NK-92 (cell line): ENCODE data around the gene ASMTL.

Source experiments
- DNase-seq: peaks from one replicate; lab custom pipeline; 2025; ENCODE audit not compliant: unreplicated experiment; lab: John Stamatoyannopoulos, UW

ASMTL gene

DNA sequence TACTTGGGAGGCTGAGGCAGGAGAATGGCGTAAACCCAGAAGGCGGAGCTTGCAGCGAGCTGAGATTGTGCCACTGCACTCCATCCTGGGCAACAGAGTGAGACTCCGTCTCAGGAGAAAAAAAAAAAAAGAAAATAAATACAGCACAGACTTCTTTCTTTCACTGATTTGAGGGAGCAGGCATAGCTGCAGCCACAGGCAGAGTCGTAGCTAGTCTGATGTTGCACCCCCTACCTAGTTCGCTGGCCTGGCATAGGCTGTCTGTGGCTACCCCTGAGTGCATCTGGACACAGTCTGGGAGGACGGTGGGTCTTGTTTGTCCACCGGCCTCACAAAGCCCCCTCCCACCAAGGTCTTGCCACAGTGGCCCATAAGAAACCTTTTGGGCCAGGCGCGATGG lies 94.7 kb downstream of the ASMTL start:
- no peak for DNase-seq

DNA sequence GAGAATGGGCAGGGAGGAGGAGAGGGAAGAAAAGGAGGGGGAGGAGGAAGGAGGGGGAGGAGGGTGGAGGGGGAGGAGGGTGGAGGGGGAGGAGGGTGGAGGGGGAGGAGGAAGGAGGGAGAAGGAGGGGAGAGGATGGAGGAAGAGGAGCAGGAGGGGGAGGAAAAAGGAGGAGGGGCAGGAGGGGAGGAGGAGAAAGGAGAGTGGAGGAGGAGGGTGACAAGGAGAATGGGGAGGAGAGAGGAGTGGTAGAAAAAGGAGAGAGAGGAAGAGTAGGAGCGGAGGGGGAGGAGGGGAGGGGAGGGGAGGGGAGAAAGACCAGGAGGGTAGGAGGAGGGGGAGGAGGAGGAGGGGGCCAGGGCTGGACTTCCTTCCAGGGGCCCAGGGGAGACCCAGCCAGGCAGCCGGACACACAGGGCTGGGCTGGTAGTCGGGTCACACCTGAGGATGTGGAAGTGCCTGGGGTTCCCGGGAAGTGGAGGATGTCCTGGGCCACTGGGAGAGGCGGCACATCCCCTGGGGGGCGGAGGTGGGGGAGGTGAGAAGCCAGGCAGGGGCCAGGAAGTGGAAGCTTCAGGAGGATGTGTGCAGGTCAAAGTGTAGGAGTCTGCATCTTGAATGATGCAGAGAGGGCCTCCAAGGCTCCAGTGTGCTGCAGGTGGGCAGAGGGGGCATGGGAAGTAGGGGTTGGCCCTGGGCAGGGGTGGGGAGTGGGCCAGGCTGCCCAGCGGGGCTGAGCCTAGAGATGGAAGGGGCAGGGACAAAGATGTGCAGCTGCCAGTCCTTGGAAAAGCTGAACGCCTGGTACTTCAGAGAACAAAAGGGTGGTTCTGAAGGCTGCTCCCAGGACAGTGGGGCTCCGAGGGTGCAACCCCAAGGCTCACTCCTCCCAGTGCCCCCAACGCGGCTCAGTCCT lies 97.3 kb downstream of the ASMTL start:
- DNase-seq = no peak

DNA sequence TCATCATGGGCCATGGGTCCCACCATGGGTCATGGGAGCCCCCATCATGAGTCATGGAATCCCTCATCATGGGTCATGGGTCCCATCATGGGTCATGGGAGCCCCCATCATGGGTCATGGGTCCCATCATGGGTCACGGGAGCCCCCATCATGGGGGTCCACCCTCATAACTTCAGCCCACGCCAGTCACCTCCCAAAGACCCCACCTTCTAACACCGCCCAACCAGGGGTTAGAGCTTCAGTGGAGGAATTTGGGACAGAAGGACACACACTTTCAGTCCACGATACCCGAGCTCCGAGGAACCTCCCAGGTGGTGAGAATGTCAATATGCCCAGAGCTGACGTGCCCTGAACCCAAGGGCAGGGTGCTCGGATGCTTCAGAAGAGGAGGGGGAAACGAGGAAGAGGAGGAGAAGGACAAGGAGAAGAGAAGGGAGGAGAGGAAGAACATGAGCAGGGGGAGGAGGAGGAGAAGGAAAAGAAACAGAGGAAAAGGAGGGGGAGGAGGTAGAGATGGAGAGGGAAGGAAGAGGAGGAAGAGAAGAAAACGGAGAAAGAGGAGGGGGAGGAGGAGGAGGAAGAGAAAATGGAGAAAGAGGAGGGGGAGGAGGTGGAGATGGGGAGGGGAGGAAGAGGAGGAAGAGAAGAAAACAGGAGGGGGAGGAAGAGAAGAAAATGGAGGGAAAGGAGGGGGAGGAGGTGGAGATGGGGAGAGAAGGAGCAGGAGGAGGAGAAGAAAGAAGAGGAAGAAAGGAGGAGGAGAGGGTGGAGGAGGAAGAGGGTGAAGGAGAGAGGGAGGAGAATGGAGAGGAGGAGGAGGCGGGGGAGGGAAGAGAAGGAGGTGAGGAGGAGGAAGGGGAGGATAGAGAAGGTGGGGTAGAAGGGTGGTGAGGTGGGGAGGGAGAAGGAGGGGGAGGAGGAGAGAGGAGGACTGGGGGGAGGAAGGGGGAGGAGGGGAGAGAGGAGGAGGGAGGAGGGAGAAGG lies 98.4 kb downstream of the ASMTL start:
- no peak for DNase-seq
